Neural progenitor cell (in vitro differentiated cells): ENCODE measurements around the gene PTPRT.

Experiments
- EZH2 ChIP-seq: fragments of 200-600 bp; sonication (generic); IDR thresholded peaks from 2 replicates; pipeline ENCODE4 v1.6.1; 2017; ENCODE audit warnings: antibody characterized with exemption, mild to moderate bottlenecking, moderate library complexity
- EZH2phosphoT487 ChIP-seq: fragments of 200-600 bp; sonication (generic); IDR thresholded peaks from 2 replicates; pipeline ENCODE4 v1.6.1; 2017; ENCODE audit warnings: antibody characterized with exemption
- TF ChIP-seq, protein P1 (sequence below): fragments of 200-600 bp; sonication (generic); IDR thresholded peaks from 2 replicates; pipeline ENCODE4 v1.5.1; 2017; ENCODE audit warnings: antibody characterized with exemption, mild to moderate bottlenecking

DNA sequence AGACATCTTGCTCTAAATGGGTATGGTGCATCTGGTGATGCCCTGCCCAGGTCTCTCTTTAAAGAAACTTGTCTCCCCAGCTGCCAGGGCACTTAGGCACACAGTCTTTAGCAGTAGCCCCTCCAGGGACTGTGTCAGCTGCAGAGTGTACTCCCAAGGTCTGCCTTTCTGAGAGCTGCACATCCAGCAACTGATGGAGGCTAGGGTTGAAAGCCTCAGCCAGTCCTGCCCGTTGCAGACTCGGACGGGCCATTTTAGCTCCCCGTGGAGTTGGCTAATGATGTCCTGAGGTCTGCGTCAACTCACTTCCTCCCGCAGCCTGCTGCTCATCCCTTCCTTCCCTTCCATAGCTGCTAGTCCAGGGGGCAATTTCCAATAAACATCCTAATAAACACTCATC lies 381.8 kb downstream of the PTPRT start:
- TF ChIP-seq, protein P1, sequence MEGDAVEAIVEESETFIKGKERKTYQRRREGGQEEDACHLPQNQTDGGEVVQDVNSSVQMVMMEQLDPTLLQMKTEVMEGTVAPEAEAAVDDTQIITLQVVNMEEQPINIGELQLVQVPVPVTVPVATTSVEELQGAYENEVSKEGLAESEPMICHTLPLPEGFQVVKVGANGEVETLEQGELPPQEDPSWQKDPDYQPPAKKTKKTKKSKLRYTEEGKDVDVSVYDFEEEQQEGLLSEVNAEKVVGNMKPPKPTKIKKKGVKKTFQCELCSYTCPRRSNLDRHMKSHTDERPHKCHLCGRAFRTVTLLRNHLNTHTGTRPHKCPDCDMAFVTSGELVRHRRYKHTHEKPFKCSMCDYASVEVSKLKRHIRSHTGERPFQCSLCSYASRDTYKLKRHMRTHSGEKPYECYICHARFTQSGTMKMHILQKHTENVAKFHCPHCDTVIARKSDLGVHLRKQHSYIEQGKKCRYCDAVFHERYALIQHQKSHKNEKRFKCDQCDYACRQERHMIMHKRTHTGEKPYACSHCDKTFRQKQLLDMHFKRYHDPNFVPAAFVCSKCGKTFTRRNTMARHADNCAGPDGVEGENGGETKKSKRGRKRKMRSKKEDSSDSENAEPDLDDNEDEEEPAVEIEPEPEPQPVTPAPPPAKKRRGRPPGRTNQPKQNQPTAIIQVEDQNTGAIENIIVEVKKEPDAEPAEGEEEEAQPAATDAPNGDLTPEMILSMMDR, result no peak
- TF ChIP-seq EZH2 (no peak), EZH2phosphoT487 (no peak)
